ENCODE measurements around the gene UNC93A.

GRCh38 chr6:167268683-167269280 is 22.3 kb upstream of the UNC93A start:
- TF ChIP-seq, protein P1, sequence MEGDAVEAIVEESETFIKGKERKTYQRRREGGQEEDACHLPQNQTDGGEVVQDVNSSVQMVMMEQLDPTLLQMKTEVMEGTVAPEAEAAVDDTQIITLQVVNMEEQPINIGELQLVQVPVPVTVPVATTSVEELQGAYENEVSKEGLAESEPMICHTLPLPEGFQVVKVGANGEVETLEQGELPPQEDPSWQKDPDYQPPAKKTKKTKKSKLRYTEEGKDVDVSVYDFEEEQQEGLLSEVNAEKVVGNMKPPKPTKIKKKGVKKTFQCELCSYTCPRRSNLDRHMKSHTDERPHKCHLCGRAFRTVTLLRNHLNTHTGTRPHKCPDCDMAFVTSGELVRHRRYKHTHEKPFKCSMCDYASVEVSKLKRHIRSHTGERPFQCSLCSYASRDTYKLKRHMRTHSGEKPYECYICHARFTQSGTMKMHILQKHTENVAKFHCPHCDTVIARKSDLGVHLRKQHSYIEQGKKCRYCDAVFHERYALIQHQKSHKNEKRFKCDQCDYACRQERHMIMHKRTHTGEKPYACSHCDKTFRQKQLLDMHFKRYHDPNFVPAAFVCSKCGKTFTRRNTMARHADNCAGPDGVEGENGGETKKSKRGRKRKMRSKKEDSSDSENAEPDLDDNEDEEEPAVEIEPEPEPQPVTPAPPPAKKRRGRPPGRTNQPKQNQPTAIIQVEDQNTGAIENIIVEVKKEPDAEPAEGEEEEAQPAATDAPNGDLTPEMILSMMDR (IDR thresholded peaks at IDR 0.05; ENCODE audit: low read depth, low read length) = no peak
- no peak for TF ChIP-seq MYC (IDR thresholded peaks at IDR 0.05; ENCODE audit: low read depth, low read length)

All from NB4 (cell line).